Cardiac ventricle fibroblast (primary cell): ENCODE measurements around the gene KLC4. TPM values are rescaled to one million over a fixed set of nuclear protein-coding genes. Genes with fewer than 3 reads are reported as not detected.

Source experiments
- total RNA-seq: library from RNA; depleted of rRNA; stranded (reverse); fragments of >200 nt; gene quantifications from 2 replicates; pipeline ENCODE4 v1.2.3, GENCODE V29; 2015

Gene KLC4
- total RNA-seq = 9.9 and 11.0 TPM in 2 replicates

GRCh38 chr6:43059168-43060033, at the start of gene KLC4, which contains the start of gene MRPL2:
Gene KLC4 (plus strand): TSS chr6:43059631. CDS start chr6:43061336, 1,705 bp downstream.
Gene MRPL2 (minus strand): TSS chr6:43059434. CDS start chr6:43059381, 53 bp downstream.

DNA sequence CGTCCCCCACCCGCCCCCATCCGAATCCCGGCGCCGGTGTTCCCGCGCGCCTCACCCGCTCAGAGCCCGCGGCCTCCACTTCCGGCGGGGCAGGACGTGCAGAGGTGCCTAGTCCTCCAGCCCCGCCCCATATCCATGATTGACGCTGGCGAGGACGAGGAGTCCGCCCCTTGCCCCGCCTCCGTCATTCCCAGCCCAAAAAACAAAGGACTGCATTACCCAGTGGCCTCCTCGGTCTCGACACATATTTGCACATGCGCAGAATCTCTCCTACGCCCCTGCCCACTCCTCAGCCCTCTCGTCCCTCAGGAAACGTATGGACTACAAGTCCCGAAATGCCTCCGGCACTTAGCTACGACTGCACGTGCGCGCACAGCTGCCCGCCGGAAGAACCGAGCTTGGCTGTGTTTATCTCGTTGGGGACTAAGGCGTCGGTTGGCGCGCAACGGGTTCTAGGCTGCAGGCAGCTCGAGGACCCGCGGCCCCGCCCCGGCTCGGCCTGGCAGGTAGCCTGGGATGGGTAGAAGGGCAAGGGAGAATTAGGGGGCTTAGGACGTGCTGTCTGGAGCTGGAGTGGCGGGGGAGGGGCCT, 45.5 kb upstream of the KLC4 start, which contains the start of the genes KLHDC3 and MEA1:
TSS of gene KLHDC3 (plus strand) at position 407 of the 591 bp plus-strand sequence. CDS start 2,944 bp downstream, outside the sequence.
TSS of gene MEA1 (minus strand) at position 104 of the 591 bp plus-strand sequence. CDS start 133 bp downstream, outside the sequence.

DNA sequence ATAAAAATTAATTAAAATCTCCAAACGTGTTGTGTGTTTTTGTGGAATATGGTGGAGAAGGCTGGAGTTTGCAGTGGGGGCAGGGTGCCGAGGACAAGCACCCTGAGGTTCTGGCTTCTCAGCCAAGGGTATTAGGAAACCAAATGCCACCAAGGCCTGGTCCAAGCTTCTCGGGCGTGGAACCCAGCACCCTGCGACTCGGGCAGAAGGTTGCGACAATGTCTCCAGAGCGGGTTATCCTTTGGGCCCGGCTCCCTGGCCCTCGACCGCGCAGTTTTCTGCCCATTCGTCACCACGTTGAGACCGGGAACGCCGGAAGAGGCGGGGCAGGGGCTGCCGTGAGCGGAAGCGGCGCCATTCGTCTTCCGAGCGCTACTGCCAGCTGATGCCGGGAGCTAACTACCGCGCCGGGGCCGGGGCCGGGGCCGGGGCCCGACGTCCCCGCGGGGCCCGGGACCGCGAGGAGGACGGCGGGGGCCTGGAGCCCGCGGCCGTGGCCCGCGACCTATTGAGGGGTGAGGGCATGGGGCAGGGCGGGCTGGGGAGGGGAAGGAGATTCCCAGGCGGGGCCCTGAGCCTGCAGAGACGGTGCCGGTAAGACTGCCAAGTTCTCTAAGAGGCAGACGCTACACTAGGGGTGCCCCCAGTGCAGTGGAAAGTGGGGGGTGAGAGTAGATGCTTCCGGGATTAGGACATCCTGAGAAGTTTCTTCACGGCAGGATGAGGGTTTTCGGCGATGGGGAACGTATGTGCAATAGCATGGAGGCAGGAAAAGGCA, 38.0 kb upstream of the KLC4 start, which contains the start of gene RRP36:
TSS of gene RRP36 (plus strand) at position 354 of the 778 bp plus-strand sequence. CDS start at position 386, 32 bp downstream.

DNA sequence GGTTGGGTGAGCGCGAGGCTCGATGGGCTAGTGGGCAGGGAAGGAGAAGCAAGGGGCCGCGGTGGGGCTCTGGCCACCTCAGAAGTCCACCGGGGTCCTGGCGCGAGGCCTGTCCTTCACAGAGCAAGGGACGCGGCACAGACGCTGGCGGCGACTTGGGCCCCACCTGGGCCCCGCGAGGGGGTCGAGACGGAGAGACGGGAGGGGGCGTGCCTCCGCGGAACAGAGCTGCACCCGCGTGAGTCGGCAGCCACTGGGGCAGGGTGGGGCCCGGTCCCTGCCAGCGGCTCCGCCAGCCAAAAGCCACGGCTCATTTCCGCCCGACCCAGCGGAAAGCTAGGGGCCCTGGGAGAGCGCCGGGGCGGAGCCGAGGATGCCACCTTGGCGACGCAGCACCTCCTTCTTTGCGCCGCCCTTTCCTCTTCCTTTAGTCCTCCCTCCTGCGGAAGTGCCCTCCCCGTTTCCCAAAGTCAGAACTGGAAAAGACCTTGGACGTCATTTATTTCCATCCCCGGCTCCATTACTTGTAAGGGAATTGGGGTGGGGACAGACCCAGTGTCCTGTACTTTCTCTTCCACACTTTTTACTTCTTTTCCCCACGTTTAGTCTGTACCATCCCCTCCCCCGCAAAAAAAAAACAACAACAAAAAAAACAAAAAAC, 5.8 kb upstream of the KLC4 start, which contains the start of gene CUL7:
TSS of gene CUL7 (minus strand) at position 307 of the 661 bp plus-strand sequence. CDS start 1,063 bp downstream, outside the sequence.

DNA sequence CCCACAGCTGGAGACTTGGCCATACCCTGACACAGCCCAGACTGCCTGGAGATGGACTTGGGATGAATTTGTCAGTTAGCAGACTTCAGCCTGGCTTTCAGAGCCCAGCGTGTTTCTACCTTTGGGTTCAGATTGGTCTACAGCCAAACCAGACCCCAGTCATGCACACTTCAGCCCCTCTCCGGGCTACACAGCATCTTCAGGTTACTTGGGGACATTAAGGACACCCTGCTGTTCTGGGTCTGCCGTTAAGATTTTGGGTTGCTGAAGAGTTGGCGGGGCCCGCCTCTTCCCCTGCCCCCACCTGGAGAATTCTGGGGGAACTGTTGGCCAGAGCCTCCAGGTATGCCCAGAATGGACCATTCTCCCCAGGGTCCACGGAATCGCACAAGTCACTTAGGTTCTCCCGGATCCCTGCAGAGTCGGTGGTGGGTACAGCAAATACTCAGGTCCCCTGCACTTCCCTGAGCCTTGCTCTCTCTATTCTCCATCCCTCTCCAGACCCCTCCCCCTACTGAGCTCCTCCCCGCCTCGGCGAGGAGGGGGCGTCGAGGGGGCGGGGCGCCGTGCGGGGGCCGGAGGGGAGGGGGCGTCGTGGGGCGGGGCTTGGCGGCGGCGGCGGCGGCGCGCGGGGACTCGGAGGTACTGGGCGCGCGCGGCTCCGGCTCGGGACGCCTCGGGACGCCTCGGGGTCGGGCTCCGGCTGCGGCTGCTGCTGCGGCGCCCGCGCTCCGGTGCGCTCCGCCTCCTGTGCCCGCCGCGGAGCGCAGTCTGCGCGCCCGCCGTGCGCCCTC, 16.4 kb downstream of the KLC4 start, which contains the start of gene PTK7:
TSS of gene PTK7 (plus strand) at position 645 of the 794 bp plus-strand sequence. CDS start 175 bp downstream, outside the sequence.

Other genes with a start within 250 kb of the KLC4 start
- 77.8 and 97.9 TPM in 2 replicates for gene RPL7L1, start 180.0 kb upstream of the KLC4 start, total RNA-seq
- not detected in 2 replicates for gene PTCRA, start 143.6 kb upstream of the KLC4 start, total RNA-seq
- 25.5 and 27.7 TPM in 2 replicates for gene CNPY3, start 130.2 kb upstream of the KLC4 start, total RNA-seq
- not detected in 2 replicates for gene GNMT, start 98.9 kb upstream of the KLC4 start, total RNA-seq
- gene PEX6, start 80.5 kb upstream of the KLC4 start, total RNA-seq = 20.8 and 21.8 TPM in 2 replicates
- gene PPP2R5D, start 75.1 kb upstream of the KLC4 start, total RNA-seq = 31.8 TPM in 2 replicates
- 54.0 and 61.1 TPM in 2 replicates for gene MEA1, start 45.7 kb upstream of the KLC4 start, total RNA-seq
- gene KLHDC3, start 45.4 kb upstream of the KLC4 start, total RNA-seq = 75.7 and 92.5 TPM in 2 replicates
- gene RRP36, start 38.0 kb upstream of the KLC4 start, total RNA-seq = 40.7 and 63.8 TPM in 2 replicates
- gene CUL7, start 5.8 kb upstream of the KLC4 start, total RNA-seq = 33.3 and 36.4 TPM in 2 replicates
- 14.2 and 26.8 TPM in 2 replicates for gene MRPL2, start 197 bp upstream of the KLC4 start, total RNA-seq
- 110 and 119 TPM in 2 replicates for gene PTK7, start 16.7 kb downstream of the KLC4 start, total RNA-seq
- gene SRF, start 111.6 kb downstream of the KLC4 start, total RNA-seq = 14.1 and 16.3 TPM in 2 replicates
- 12.7 and 17.2 TPM in 2 replicates for gene CUL9, start 122.6 kb downstream of the KLC4 start, total RNA-seq
- 88.2 and 103 TPM in 2 replicates for gene DNPH1, start 169.8 kb downstream of the KLC4 start, total RNA-seq
- gene TTBK1, start 183.8 kb downstream of the KLC4 start, total RNA-seq = not detected in 2 replicates
- gene SLC22A7, start 238.6 kb downstream of the KLC4 start, total RNA-seq = not detected in 2 replicates
- gene CRIP3, start 249.2 kb downstream of the KLC4 start, total RNA-seq = not detected in 2 replicates